ENCODE measurements around the gene P3H2.

GRCh38 chr3:189961522-189962161 is 159.1 kb downstream of the P3H2 start:
- TF ChIP-seq CTCF (IDR thresholded peaks at IDR 0.05 in 2 of 3, conservative IDR thresholded peaks at IDR 0.05 in 1 of 3; ENCODE audit: borderline replicate concordance in 1 of 3, insufficient read depth in 1 of 3, low read depth in 2 of 3, low read length in 2 of 3), result peak; percentile 80 to 89 (median 86); a peak in 5 of 6 replicates
- TF ChIP-seq POLR2A (IDR thresholded peaks at IDR 0.05; ENCODE audit: borderline replicate concordance, extremely low read depth, insufficient read depth, insufficient read length), result no peak
- TF ChIP-seq, protein P1, sequence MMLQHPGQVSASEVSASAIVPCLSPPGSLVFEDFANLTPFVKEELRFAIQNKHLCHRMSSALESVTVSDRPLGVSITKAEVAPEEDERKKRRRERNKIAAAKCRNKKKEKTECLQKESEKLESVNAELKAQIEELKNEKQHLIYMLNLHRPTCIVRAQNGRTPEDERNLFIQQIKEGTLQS (IDR thresholded peaks at IDR 0.05), result no peak
- TF ChIP-seq EZH2phosphoT487 (IDR thresholded peaks at IDR 0.05; ENCODE audit: borderline replicate concordance), result no peak

All from HCT116 (cell line).